AG08396 (cell line): Measurements from ENCODE around the gene PEAK1.

Source experiments
- DNase-seq: peaks from one replicate; pipeline ENCODE4 v3.0.0; 2012; ENCODE audit warnings: low spot score, mixed read lengths

Gene PEAK1

GRCh38 chr15:77398927-77399326 is 21.0 kb downstream of the PEAK1 start:
- DNase-seq = no peak

- DNase-seq = no peak
Observed at GRCh38 chr15:77396692-77397091, 23.2 kb downstream of the PEAK1 start.

- no peak for DNase-seq
Observed at GRCh38 chr15:77395013-77395774, 24.7 kb downstream of the PEAK1 start.

- DNase-seq = no peak
Observed at GRCh38 chr15:77393471-77393840, 26.4 kb downstream of the PEAK1 start.

GRCh38 chr15:77392762-77393470 is 27.0 kb downstream of the PEAK1 start:
- no peak for DNase-seq

- DNase-seq = no peak
Observed at GRCh38 chr15:77391372-77391951, 28.4 kb downstream of the PEAK1 start.

GRCh38 chr15:77387365-77388105 is 32.4 kb downstream of the PEAK1 start:
- no peak for DNase-seq

GRCh38 chr15:77386626-77387025 is 33.3 kb downstream of the PEAK1 start:
- DNase-seq = no peak

GRCh38 chr15:77384589-77385359 is 35.1 kb downstream of the PEAK1 start:
- no peak for DNase-seq

- DNase-seq = no peak
Observed at GRCh38 chr15:77384086-77384485, 35.8 kb downstream of the PEAK1 start.

- no peak for DNase-seq
Observed at GRCh38 chr15:77380033-77380432, 39.9 kb downstream of the PEAK1 start.

GRCh38 chr15:77376770-77377169 is 43.1 kb downstream of the PEAK1 start:
- no peak for DNase-seq

GRCh38 chr15:77375133-77375532 is 44.8 kb downstream of the PEAK1 start:
- DNase-seq = no peak

GRCh38 chr15:77373441-77373840 is 46.5 kb downstream of the PEAK1 start:
- DNase-seq = no peak

- DNase-seq = no peak
Observed at GRCh38 chr15:77371850-77372563, 47.9 kb downstream of the PEAK1 start.

- DNase-seq = no peak
Observed at GRCh38 chr15:77370580-77370979, 49.3 kb downstream of the PEAK1 start.

GRCh38 chr15:77369168-77369567 is 50.7 kb downstream of the PEAK1 start:
- no peak for DNase-seq

GRCh38 chr15:77367631-77368030 is 52.3 kb downstream of the PEAK1 start:
- no peak for DNase-seq

- no peak for DNase-seq
Observed at GRCh38 chr15:77361456-77361855, 58.4 kb downstream of the PEAK1 start.

- no peak for DNase-seq
Observed at GRCh38 chr15:77358545-77359240, 61.2 kb downstream of the PEAK1 start.

- no peak for DNase-seq
Observed at GRCh38 chr15:77356305-77356704, 63.6 kb downstream of the PEAK1 start.
